GM12892 (cell line): ENCODE data around the gene WDR35.

Source experiments
- DNase-seq: peaks from one replicate; pipeline ENCODE4 v3.0.0; 2011; ENCODE audit not compliant: insufficient read length
- FAIRE-seq: peaks from 2 replicates; lab custom pipeline; 2011; peaks lifted over from hg19 to GRCh38; lab: Jason Lieb, UNC
- POLR2A ChIP-seq: IDR thresholded peaks from 2 replicates; pipeline ENCODE4 v1.6.1; 2011; ENCODE audit warnings: low read depth, low read length, control low read depth
- POLR2AphosphoS5 ChIP-seq: IDR thresholded peaks from 2 replicates; pipeline ENCODE4 v1.6.1; 2011; ENCODE audit warnings: low read depth, low read length, control low read depth
- TAF1 ChIP-seq: IDR thresholded peaks from 2 replicates; pipeline ENCODE4 v1.6.1; 2011; ENCODE audit warnings: low read depth, mild to moderate bottlenecking, control low read depth, low read length, borderline replicate concordance

WDR35 gene

DNA sequence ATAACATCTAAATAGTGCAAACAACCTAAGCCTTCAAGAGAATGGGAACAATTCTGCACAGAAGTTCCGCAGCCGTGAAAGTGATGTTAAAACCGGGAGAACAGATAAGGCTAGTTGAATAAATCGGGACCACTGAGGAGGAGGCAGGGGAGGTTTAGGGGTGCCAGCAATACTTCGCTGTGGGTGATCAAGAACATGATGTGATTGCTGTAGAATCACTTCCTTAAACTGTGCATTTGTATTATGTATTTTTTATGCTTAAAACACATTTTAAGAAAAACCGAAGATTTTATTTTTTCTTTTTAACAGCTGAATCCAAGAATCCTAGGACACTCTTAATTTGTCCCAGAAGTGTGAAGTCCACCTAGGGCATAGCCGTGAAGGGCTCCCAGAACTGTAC lies 121.7 kb downstream of the WDR35 start:
- DNase-seq, result no peak
- no peak for TF ChIP-seq TAF1
- TF ChIP-seq POLR2A, result no peak
- TF ChIP-seq POLR2AphosphoS5, result no peak
- no peak for FAIRE-seq

DNA sequence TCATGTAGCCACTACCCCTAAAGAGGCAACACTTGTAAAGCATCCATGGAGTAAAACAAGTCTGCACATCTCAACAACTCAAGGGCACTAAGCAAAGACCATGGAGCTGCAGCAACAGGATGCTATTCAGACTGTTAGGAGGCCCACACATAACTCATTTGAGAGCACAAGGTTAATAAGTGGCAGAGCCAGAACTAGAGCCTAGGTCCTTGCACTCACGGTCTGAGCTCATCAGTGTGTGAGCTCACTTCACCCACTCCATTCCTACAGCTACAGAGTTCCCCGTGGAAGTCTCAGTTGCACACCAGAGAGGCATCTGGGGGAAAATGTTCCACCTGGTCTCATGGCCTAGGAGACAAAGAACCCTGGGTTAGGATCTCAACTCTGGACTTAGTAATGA lies 123.1 kb downstream of the WDR35 start:
- FAIRE-seq (no peak), DNase-seq (no peak)
- TF ChIP-seq POLR2AphosphoS5 (no peak), TAF1 (no peak), POLR2A (no peak)

DNA sequence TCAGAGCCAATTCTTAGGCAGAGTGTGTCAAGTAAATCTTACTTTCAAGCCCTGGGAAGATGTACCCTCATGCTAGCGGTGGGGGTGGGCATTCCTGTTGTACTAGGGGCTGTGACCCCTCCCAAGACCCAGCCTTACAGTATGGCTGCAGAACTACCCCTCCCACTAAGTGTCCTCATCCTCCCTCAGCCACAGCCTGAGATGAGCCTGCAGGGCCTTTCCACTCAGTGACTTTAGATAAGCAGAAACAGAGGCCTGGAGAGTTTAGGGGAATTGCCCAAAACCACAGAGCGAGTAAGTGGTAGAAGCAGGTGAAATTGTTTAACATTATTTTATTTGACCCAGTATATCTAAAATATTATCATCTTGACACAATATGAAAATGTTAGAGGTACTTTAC lies 124.8 kb downstream of the WDR35 start:
- TF ChIP-seq POLR2AphosphoS5, result no peak
- TF ChIP-seq TAF1, result no peak
- no peak for TF ChIP-seq POLR2A
- FAIRE-seq (peak; percentile 60), DNase-seq (no peak)

DNA sequence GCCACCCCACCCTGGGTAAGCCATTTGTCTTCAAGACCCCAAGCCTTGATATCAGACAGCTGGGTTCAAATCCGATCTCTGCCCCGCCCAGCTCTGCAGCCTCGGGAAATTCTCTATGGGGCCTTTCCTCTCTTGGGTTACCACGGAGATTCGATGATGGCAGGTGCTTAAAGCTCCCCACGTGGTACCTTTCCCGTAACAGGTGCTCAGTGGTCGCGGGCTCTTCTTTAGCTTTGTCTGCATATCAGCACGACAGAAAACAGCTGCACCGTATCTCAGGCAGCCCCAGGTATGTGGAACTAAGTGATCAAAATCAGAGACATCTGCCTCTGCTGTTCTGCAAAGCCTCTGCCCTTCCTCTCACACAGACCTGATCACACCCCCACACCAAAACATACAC lies 125.5 kb downstream of the WDR35 start:
- FAIRE-seq (no peak), DNase-seq (no peak)

DNA sequence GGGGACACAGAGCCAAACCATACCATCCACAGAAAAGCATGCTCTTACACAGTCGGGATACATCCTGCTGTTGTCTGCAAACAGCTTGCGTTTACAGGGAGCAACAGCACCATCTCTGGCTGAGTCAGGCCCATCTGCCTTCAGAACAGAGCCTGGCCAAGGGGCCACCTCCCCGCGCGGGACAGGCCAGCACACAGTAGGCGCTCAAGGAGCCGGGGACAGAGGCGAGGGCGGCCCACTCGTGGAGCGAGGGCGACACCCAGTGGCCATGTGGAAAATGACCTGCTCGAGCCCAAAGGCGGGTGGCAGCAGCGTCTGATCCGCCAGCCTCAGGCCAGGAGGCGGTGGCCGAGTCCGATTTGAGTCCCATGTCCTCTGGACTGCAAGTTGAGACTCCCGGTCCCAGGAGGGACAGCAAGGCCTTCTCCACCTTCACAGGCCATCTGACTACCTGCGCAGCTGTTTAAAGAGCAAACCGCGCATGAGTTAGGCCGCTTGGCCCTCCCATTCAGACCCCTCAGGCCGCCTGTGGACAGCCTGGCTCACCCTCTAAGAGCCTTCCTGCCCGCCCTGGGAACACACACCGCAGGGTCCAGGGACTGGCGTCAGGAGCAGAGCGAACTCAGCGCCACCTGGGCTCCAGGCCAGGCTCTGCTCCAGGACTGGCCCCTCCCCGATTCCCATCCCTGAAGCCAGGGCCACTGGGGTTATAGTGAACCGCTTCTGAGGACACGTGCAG lies 126.4 kb downstream of the WDR35 start:
- FAIRE-seq (peak; percentile 76), DNase-seq (peak; percentile 79)
- TF ChIP-seq TAF1 (no peak), POLR2A (no peak), POLR2AphosphoS5 (no peak)

More for the DNA sequence above, 125.5 kb downstream of the WDR35 start:
- TF ChIP-seq POLR2A (no peak), TAF1 (no peak), POLR2AphosphoS5 (no peak)

DNA sequence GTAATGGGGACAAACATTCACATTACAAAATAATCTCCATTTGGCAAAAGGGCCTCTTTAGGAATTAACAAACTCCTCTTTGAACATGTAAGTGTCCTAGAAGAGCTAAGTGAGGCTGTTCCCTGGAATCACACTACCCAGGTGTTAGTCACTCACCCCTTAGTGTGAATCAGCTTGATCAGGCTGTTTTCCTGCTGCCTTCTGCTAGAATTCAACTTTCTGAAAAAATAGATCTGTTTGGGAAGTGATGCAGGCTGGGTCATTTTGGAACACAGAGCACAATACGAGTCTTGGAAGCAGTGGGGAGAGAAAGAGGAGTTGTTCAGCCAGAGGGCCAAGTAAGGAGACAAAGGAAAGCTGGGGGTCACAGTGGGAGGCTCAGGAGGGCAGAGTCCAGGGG lies 128.1 kb downstream of the WDR35 start:
- no peak for FAIRE-seq

More for the DNA sequence above, 128.1 kb downstream of the WDR35 start:
- no peak for TF ChIP-seq TAF1
- no peak for TF ChIP-seq POLR2AphosphoS5
- TF ChIP-seq POLR2A, result no peak
- no peak for DNase-seq
